Body of pancreas (tissue), 4 donors: ENCODE data around the gene LUC7L.

Source experiments
- CTCF ChIP-seq, 7 experiments: fragments of 450-650 bp in 4 of 7; fragments of 200-600 bp in 3 of 7; sonication (generic) in 3 of 7; IDR thresholded peaks; one replicate each; pipeline ENCODE4 v1.5.1; 2016 to 2019; ENCODE audit warnings: antibody characterized with exemption in 7 of 7
- POLR2A ChIP-seq, 3 donors: fragments of 450-650 bp; IDR thresholded peaks; one replicate each; pipeline ENCODE4 v1.6.1; 2016; ENCODE audit warnings: antibody characterized with exemption in 3 of 3, mild to moderate bottlenecking in 2 of 3

- TF ChIP-seq POLR2A (IDR thresholded peaks at IDR 0.05) (no peak), CTCF (IDR thresholded peaks at IDR 0.05) (no peak)
Observed at GRCh38 chr16:264440-264951, 35.2 kb upstream of the LUC7L start.
